ENCODE data around the gene KCNMB3.

DNA sequence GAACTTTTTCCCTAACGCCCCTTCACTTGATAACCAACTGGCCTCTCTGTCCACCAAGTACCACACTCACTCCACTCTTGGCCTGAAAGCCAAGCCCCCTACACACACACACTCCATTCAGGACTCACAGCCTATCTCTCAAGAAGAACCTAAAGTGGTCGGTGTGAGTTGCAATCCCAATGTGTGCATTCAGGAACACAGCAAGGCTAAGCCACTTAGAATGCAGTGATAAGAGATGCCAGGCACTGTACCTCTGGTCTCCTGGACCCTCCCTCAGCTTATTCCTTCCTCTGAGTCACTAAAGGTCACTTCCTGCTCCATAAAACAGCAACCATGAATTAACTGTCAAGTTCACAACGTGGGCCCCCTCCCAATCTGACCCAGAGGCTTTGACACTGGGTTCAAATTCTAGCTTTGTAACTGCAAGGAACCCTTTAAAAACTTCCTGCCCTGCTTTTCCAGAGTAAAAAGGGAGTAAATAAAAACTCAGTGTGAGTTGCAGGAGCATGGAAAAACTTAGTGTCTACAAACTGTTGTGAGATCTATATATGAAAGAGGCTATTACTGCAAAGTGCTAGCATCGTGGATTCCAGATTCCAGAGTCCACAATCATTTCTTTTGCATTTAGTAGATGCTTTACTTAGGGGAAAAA, 17.6 kb upstream of the KCNMB3 start:
- TF ChIP-seq EZH2 (optimal IDR thresholded peaks at IDR 0.05; ENCODE audit: low read depth, low read length) (no peak), EZH2phosphoT487 (IDR thresholded peaks at IDR 0.05; ENCODE audit: low read length) (no peak)
- TF ChIP-seq, protein P1, sequence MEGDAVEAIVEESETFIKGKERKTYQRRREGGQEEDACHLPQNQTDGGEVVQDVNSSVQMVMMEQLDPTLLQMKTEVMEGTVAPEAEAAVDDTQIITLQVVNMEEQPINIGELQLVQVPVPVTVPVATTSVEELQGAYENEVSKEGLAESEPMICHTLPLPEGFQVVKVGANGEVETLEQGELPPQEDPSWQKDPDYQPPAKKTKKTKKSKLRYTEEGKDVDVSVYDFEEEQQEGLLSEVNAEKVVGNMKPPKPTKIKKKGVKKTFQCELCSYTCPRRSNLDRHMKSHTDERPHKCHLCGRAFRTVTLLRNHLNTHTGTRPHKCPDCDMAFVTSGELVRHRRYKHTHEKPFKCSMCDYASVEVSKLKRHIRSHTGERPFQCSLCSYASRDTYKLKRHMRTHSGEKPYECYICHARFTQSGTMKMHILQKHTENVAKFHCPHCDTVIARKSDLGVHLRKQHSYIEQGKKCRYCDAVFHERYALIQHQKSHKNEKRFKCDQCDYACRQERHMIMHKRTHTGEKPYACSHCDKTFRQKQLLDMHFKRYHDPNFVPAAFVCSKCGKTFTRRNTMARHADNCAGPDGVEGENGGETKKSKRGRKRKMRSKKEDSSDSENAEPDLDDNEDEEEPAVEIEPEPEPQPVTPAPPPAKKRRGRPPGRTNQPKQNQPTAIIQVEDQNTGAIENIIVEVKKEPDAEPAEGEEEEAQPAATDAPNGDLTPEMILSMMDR (IDR thresholded peaks at IDR 0.05; ENCODE audit: low read length): no peak
